22Rv1 (cell line): ENCODE measurements around the gene ZNF516.

Experiments
- H3K27ac ChIP-seq: fragments of 450-650 bp; 2 replicates; pipeline ENCODE4 v1.5.1; 2017
- CTCF ChIP-seq: fragments of 450-650 bp; IDR thresholded peaks from 2 replicates; pipeline ENCODE4 v1.5.1; 2017; ENCODE audit warnings: mild to moderate bottlenecking
- ZFX ChIP-seq: fragments of 450-650 bp; IDR thresholded peaks from 2 replicates; pipeline ENCODE4 v1.6.1; 2017; ENCODE audit warnings: antibody characterized with exemption, borderline replicate concordance

The ZNF516 gene

GRCh38 chr18:76452357-76452756, 42.7 kb downstream of the ZNF516 start:
- TF ChIP-seq CTCF (no peak), ZFX (no peak)

GRCh38 chr18:76451396-76452331, 43.4 kb downstream of the ZNF516 start:
- TF ChIP-seq ZFX, result no peak
- H3K27ac ChIP-seq, result no peak overlapping the region

More at GRCh38 chr18:76452357-76452756, 42.7 kb downstream of the ZNF516 start:
- no peak overlapping the region for H3K27ac ChIP-seq

- TF ChIP-seq CTCF, result no peak
- H3K27ac ChIP-seq, result no peak overlapping the region
Observed at GRCh38 chr18:76450452-76451395, 44.3 kb downstream of the ZNF516 start.

- no peak overlapping the region for H3K27ac ChIP-seq
- TF ChIP-seq ZFX, result no peak
- TF ChIP-seq CTCF, result no peak
Observed at GRCh38 chr18:76449111-76449453, 46.0 kb downstream of the ZNF516 start.

GRCh38 chr18:76448256-76449110, 46.6 kb downstream of the ZNF516 start:
- H3K27ac ChIP-seq, result no peak overlapping the region
- no peak for TF ChIP-seq ZFX
- no peak for TF ChIP-seq CTCF

GRCh38 chr18:76447258-76447890, 47.7 kb downstream of the ZNF516 start:
- H3K27ac ChIP-seq, result no peak overlapping the region
- TF ChIP-seq CTCF, result no peak
- no peak for TF ChIP-seq ZFX
